HCT116 (cell line): ENCODE measurements around the gene PLA2G2E. TPM values are rescaled to one million over a fixed set of nuclear protein-coding genes. Genes with fewer than 3 reads are reported as not detected.

Experiments used
- ATAC-seq: fragments of 200-7000 bp; cut with Tn5 transposase; 2 replicates; pipeline ENCODE4 v1.9.1; 2020; ENCODE audit warnings: mild to moderate bottlenecking, moderate library complexity
- BruUV-seq: library from RNA; stranded (reverse); fragments of 400-500 nt; replicated peaks from 2 replicates; lab custom pipeline; 2021; lab: Mats Ljungman, UMichigan
- CTCF ChIA-PET: fragments of 300-600 bp; sonication (Branson Sonifier 250); formaldehyde crosslinking; loops from one replicate; lab custom pipeline; 2021; ENCODE audit warnings: antibody characterized with exemption; lab: Charles Lee
- POLR2A ChIA-PET: fragments of 300-600, 350-600 bp; sonication (Branson Sonifier 250); formaldehyde crosslinking; loops from one replicate; lab custom pipeline; 2021; ENCODE audit warnings: antibody characterized with exemption; lab: Charles Lee
- RAD21 ChIA-PET, 2 experiments: fragments of 300-600 bp; sonication (Branson Sonifier 250); formaldehyde crosslinking; loops; one replicate each; lab custom pipeline; 2023; ENCODE audit warnings: low total read pairs in 2 of 2; ENCODE audit not compliant: uncharacterized antibody in 2 of 2, unreplicated experiment in 2 of 2, low non-redundant PET in 1 of 2; lab: Charles Lee
- DNase-seq: peaks from one replicate; pipeline ENCODE4 v3.0.0-alpha.2; 2010; ENCODE audit warnings: low read depth, low spot score
- H2AFZ ChIP-seq: fragments of 200-600 bp; shearing (Covaris generic), sonication (generic); 2 replicates; pipeline ENCODE4 v1.6.1; 2017; ENCODE audit warnings: low read depth, mixed run types, mixed read lengths, antibody characterized with exemption, low read length; ENCODE audit not compliant: poor library complexity, severe bottlenecking
- H3K27ac ChIP-seq: 2 replicates; pipeline ENCODE4 v1.5.1; 2012; ENCODE audit warnings: low read depth, low read length
- H3K27me3 ChIP-seq: fragments of 200-600 bp; sonication (generic); 2 replicates; pipeline ENCODE4 v1.6.1; 2016; ENCODE audit warnings: mixed run types, low read length, mixed read lengths; ENCODE audit not compliant: insufficient read depth
- H3K36me3 ChIP-seq, 2 experiments: fragments of 200-500 bp in 1 of 2; fragments of 200-600 bp in 1 of 2; sonication (Bioruptor generic) in 1 of 2; sonication (generic) in 1 of 2; 2 replicates each; pipeline versions ENCODE4 v1.5.1 to v1.6.1; 2014 to 2016; ENCODE audit warnings: low read length in 2 of 2, inconsistent platforms in 1 of 2, mixed read lengths in 1 of 2, mixed run types in 1 of 2; ENCODE audit not compliant: insufficient read depth in 2 of 2, control insufficient read depth in 1 of 2
- H3K4me1 ChIP-seq, 2 experiments: fragments of 200-600 bp in 1 of 2; sonication (generic) in 1 of 2; 2 replicates each; pipeline versions ENCODE4 v1.5.1 to v1.6.1; 2012 to 2017; ENCODE audit warnings: low read length in 2 of 2, inconsistent platforms in 1 of 2, mild to moderate bottlenecking in 1 of 2, mixed read lengths in 1 of 2, mixed run types in 1 of 2, moderate library complexity in 1 of 2; ENCODE audit not compliant: insufficient read depth in 2 of 2, control insufficient read depth in 1 of 2
- H3K4me2 ChIP-seq: fragments of 200-600 bp; sonication (generic); 2 replicates; pipeline ENCODE4 v1.6.1; 2017; ENCODE audit warnings: mixed run types, low read length, mixed read lengths
- H3K4me3 ChIP-seq, 2 experiments: fragments of 200-600 bp in 1 of 2; sonication (generic) in 1 of 2; replicated peaks in 1 of 2; 2 replicates each; pipeline ENCODE4 v1.5.1; 2011 to 2016; ENCODE audit warnings: low read length in 2 of 2, control low read depth in 1 of 2, low read depth in 1 of 2, mild to moderate bottlenecking in 1 of 2, mixed read lengths in 1 of 2, mixed run types in 1 of 2
- H3K79me2 ChIP-seq: fragments of 200-600 bp; sonication (generic); 2 replicates; pipeline ENCODE4 v1.6.1; 2017; ENCODE audit warnings: mild to moderate bottlenecking, mixed run types, low read length, moderate library complexity, mixed read lengths; ENCODE audit not compliant: insufficient read depth
- H3K9ac ChIP-seq: fragments of 200-600 bp; sonication (generic); 2 replicates; pipeline ENCODE4 v1.6.1; 2016; ENCODE audit warnings: low read length, mixed read lengths
- H3K9me2 ChIP-seq: fragments of 200-600 bp; sonication (generic), shearing (Covaris generic); 2 replicates; pipeline ENCODE4 v1.6.1; 2017; ENCODE audit warnings: mixed run types, mild to moderate bottlenecking, moderate library complexity; ENCODE audit not compliant: insufficient read depth
- H3K9me3 ChIP-seq, 2 experiments: fragments of 200-500 bp in 1 of 2; fragments of 200-600 bp in 1 of 2; sonication (Bioruptor generic) in 1 of 2; sonication (generic) in 1 of 2; 2 replicates each; pipeline ENCODE4 v1.6.1; 2014 to 2017; ENCODE audit warnings: low read length in 2 of 2, mixed read lengths in 2 of 2, inconsistent platforms in 1 of 2, low read depth in 1 of 2, mild to moderate bottlenecking in 1 of 2, mixed run types in 1 of 2, moderate library complexity in 1 of 2; ENCODE audit not compliant: control insufficient read depth in 1 of 2, insufficient read depth in 1 of 2
- H4K20me1 ChIP-seq: fragments of 200-600 bp; sonication (generic), shearing (Covaris generic); 2 replicates; pipeline ENCODE4 v1.6.1; 2017; ENCODE audit warnings: mixed run types, mild to moderate bottlenecking, moderate library complexity; ENCODE audit not compliant: insufficient read depth
- CBX3 ChIP-seq: IDR thresholded peaks from 2 replicates; pipeline ENCODE4 v1.6.1; 2012; ENCODE audit warnings: low read depth
- CEBPB ChIP-seq: IDR thresholded peaks from 2 replicates; pipeline ENCODE4 v1.6.1; 2012; ENCODE audit warnings: low read depth
- EGR1 ChIP-seq: IDR thresholded peaks from 2 replicates; pipeline ENCODE4 v1.6.1; 2012; ENCODE audit warnings: low read depth
- ELF1 ChIP-seq: IDR thresholded peaks from 2 replicates; pipeline ENCODE4 v1.6.1; 2012; ENCODE audit warnings: low read depth, borderline replicate concordance
- EZH2 ChIP-seq: fragments of 200-600 bp; sonication (generic); IDR thresholded peaks from 2 replicates; pipeline ENCODE4 v1.6.1; 2017; ENCODE audit warnings: antibody characterized with exemption, mixed run types
- EZH2phosphoT487 ChIP-seq: fragments of 200-600 bp; IDR thresholded peaks from 2 replicates; pipeline ENCODE4 v1.6.1; 2018; ENCODE audit warnings: antibody characterized with exemption, borderline replicate concordance
- FOSL1 ChIP-seq: IDR thresholded peaks from 2 replicates; pipeline ENCODE4 v1.6.1; 2012; ENCODE audit warnings: low read depth
- JUND ChIP-seq: IDR thresholded peaks from 2 replicates; pipeline ENCODE4 v1.6.1; 2012
- POLR2A ChIP-seq: IDR thresholded peaks from 2 replicates; pipeline ENCODE4 v1.7.0; 2011; ENCODE audit warnings: borderline replicate concordance; ENCODE audit not compliant: insufficient read depth, insufficient read length; ENCODE audit errors: extremely low read depth
- POLR2AphosphoS5 ChIP-seq: IDR thresholded peaks from 2 replicates; pipeline ENCODE4 v1.6.1; 2011; ENCODE audit warnings: mild to moderate bottlenecking, low read depth, low read length, moderate library complexity
- RAD21 ChIP-seq: IDR thresholded peaks from 2 replicates; pipeline ENCODE4 v1.6.1; 2012; ENCODE audit warnings: low read depth, mild to moderate bottlenecking
- SIN3A ChIP-seq: IDR thresholded peaks from 2 replicates; pipeline ENCODE4 v1.6.1; 2012; ENCODE audit warnings: low read depth
- SP1 ChIP-seq: IDR thresholded peaks from 2 replicates; pipeline ENCODE4 v1.6.1; 2012; ENCODE audit warnings: low read depth
- SRF ChIP-seq: IDR thresholded peaks from 2 replicates; pipeline ENCODE4 v1.6.1; 2012; ENCODE audit warnings: low read depth
- TCF7L2 ChIP-seq: IDR thresholded peaks from 2 replicates; pipeline ENCODE4 v1.7.0; 2011; ENCODE audit warnings: borderline replicate concordance, inconsistent platforms; ENCODE audit not compliant: insufficient read depth, insufficient read length; ENCODE audit errors: extremely low read depth
- YY1 ChIP-seq: IDR thresholded peaks from 2 replicates; pipeline ENCODE4 v1.6.1; 2011; ENCODE audit warnings: low read length, low read depth, moderate library complexity, mild to moderate bottlenecking; ENCODE audit not compliant: insufficient replicate concordance; ENCODE audit errors: extremely low read depth
- ZFX ChIP-seq: fragments of 450-650 bp; IDR thresholded peaks from 2 replicates; pipeline ENCODE4 v1.6.1; 2017
- ZNF274 ChIP-seq: fragments of 200-500 bp; sonication (Bioruptor generic); IDR thresholded peaks from 2 replicates; pipeline ENCODE4 v1.6.1; 2014; ENCODE audit warnings: mild to moderate bottlenecking, low read depth, low read length, inconsistent platforms
- intact Hi-C: fragments of 100-400 bp; cut with micrococcal nuclease; formaldehyde crosslinking; loops from 2 replicates; pipeline ENCODE4 v1.10.0; 2022
- total RNA-seq: library from RNA; stranded (reverse); gene quantifications from one replicate; pipeline ENCODE4 v1.2.1, GENCODE V29; 2021; ENCODE audit not compliant: unreplicated experiment
- TF ChIP-seq, protein P1 (sequence below): IDR thresholded peaks from 2 replicates; pipeline ENCODE4 v1.6.1; 2012; ENCODE audit warnings: low read depth
- TF ChIP-seq, protein P2 (sequence below): IDR thresholded peaks from 2 replicates; pipeline ENCODE4 v1.6.1; 2012
- TF ChIP-seq, protein P3 (sequence below): IDR thresholded peaks from 2 replicates; pipeline ENCODE4 v1.6.1; 2012
- TF ChIP-seq, protein P4 (sequence below), 3 experiments: fragments of 200-600 bp in 1 of 3; sonication (generic) in 1 of 3; IDR thresholded peaks in 2 of 3; conservative IDR thresholded peaks in 1 of 3; 2 replicates each; pipeline ENCODE4 v1.5.1; 2012 to 2017; ENCODE audit warnings: low read depth in 2 of 3, low read length in 2 of 3, antibody characterized with exemption in 1 of 3, borderline replicate concordance in 1 of 3, control low read depth in 1 of 3, mild to moderate bottlenecking in 1 of 3, mixed read lengths in 1 of 3, mixed run types in 1 of 3, moderate library complexity in 1 of 3; ENCODE audit not compliant: insufficient read depth in 1 of 3

The PLA2G2E gene
- total RNA-seq, 1 experiment from 2014 or later, result not detected

DNA sequence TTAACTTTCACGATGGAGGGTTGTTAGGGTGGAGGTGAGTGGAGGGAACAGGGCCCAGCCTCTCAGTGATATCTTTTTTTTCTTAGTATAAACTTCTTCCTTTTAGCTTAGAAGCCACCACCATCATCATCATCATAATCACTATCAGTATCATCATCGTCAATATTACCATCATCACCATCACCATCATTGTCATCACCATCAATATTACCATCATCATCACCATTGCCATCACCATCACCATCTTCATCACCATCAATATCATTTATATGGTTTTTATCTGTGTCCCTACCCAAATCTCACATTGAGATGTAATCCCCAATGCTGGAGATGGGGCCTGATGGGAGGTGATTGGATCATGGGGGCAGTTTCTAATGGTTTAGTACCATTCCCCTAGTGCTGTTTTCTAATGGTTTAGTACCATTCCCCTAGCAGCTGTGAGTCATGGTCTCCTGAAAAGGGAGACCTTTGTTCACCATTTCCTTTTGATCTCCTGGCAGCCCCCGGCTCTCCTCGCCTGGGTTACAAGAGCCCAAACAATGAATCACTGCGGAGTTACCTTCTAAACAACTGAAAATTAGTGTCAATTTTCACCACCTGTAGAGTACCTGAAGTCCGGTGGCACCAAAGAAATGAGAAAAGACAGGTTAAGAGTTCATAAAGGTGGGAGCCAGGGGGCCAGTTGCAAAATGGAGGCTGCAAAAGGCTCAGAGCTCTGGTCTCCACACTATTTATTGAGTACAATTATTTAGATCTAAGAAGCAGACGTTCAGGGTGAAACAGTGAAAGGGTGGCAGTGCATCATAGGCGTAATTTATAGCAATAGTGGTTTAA lies 3.1 kb upstream of the PLA2G2E start:
- ChIA-PET CTCF (no interaction called here), POLR2A (no interaction called here), RAD21 (no interaction called here)
- Histone ChIP-seq H3K36me3 (no peaks in the 10 kb centered on the region), H3K27me3 (no peaks in the 10 kb centered on the region), H3K79me2 (no peaks in the 10 kb centered on the region), H3K9me2 (no peaks in the 10 kb centered on the region), H3K9ac (0 out of 2 replicates have a peak overlapping the region, but pooled peaks have one; percentile 7), H3K9me3 (peaks cover 8% of the 10 kb centered on the region in 2 experiments; a peak in 2 of 4 replicates), H4K20me1 (no peaks in the 10 kb centered on the region), H3K27ac (no peak overlapping the region), H3K4me2 (peak overlapping the region; percentile 66), H2AFZ (peak overlapping the region; percentile 32), H3K4me3 (no peak overlapping the region), H3K4me1 (peaks cover 27 to 58% of the 10 kb centered on the region in 2 experiments)
- intact Hi-C loops, result no loop called here
- no TSS peak for BruUV-seq
- DNase-seq (peak; percentile 74), ATAC-seq (peak; percentile 28)
- peak; percentile 78 for TF ChIP-seq TCF7L2
- peak; percentile 67; the same call in 1 of the 2 replicates for TF ChIP-seq FOSL1
- no peak for TF ChIP-seq ZFX
- peak; percentile 85 for TF ChIP-seq JUND
- TF ChIP-seq, protein P1, sequence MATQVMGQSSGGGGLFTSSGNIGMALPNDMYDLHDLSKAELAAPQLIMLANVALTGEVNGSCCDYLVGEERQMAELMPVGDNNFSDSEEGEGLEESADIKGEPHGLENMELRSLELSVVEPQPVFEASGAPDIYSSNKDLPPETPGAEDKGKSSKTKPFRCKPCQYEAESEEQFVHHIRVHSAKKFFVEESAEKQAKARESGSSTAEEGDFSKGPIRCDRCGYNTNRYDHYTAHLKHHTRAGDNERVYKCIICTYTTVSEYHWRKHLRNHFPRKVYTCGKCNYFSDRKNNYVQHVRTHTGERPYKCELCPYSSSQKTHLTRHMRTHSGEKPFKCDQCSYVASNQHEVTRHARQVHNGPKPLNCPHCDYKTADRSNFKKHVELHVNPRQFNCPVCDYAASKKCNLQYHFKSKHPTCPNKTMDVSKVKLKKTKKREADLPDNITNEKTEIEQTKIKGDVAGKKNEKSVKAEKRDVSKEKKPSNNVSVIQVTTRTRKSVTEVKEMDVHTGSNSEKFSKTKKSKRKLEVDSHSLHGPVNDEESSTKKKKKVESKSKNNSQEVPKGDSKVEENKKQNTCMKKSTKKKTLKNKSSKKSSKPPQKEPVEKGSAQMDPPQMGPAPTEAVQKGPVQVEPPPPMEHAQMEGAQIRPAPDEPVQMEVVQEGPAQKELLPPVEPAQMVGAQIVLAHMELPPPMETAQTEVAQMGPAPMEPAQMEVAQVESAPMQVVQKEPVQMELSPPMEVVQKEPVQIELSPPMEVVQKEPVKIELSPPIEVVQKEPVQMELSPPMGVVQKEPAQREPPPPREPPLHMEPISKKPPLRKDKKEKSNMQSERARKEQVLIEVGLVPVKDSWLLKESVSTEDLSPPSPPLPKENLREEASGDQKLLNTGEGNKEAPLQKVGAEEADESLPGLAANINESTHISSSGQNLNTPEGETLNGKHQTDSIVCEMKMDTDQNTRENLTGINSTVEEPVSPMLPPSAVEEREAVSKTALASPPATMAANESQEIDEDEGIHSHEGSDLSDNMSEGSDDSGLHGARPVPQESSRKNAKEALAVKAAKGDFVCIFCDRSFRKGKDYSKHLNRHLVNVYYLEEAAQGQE, result no peak
- TF ChIP-seq ZNF274, result no peak
- no peak for TF ChIP-seq SIN3A
- TF ChIP-seq, protein P2, sequence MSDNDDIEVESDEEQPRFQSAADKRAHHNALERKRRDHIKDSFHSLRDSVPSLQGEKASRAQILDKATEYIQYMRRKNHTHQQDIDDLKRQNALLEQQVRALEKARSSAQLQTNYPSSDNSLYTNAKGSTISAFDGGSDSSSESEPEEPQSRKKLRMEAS, result no peak
- no peak for TF ChIP-seq RAD21
- TF ChIP-seq, protein P3, sequence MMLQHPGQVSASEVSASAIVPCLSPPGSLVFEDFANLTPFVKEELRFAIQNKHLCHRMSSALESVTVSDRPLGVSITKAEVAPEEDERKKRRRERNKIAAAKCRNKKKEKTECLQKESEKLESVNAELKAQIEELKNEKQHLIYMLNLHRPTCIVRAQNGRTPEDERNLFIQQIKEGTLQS, result no peak
- TF ChIP-seq SRF, result peak; percentile 30; the same call in 1 of the 2 replicates
- no peak for TF ChIP-seq YY1
- TF ChIP-seq EZH2phosphoT487, result no peak
- TF ChIP-seq, protein P4, sequence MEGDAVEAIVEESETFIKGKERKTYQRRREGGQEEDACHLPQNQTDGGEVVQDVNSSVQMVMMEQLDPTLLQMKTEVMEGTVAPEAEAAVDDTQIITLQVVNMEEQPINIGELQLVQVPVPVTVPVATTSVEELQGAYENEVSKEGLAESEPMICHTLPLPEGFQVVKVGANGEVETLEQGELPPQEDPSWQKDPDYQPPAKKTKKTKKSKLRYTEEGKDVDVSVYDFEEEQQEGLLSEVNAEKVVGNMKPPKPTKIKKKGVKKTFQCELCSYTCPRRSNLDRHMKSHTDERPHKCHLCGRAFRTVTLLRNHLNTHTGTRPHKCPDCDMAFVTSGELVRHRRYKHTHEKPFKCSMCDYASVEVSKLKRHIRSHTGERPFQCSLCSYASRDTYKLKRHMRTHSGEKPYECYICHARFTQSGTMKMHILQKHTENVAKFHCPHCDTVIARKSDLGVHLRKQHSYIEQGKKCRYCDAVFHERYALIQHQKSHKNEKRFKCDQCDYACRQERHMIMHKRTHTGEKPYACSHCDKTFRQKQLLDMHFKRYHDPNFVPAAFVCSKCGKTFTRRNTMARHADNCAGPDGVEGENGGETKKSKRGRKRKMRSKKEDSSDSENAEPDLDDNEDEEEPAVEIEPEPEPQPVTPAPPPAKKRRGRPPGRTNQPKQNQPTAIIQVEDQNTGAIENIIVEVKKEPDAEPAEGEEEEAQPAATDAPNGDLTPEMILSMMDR (IDR thresholded peaks at IDR 0.05 in 2 of 3, conservative IDR thresholded peaks at IDR 0.05 in 1 of 3; ENCODE audit: borderline replicate concordance in 1 of 3, insufficient read depth in 1 of 3, low read depth in 2 of 3, low read length in 2 of 3), result no peak
- no peak; the same call in 1 of the 2 replicates for TF ChIP-seq CBX3
- TF ChIP-seq CEBPB, result peak; percentile 40; the same call in 1 of the 2 replicates
- no peak for TF ChIP-seq POLR2AphosphoS5
- TF ChIP-seq ELF1, result no peak
- TF ChIP-seq SP1, result peak; percentile 81
- TF ChIP-seq POLR2A, result no peak
- TF ChIP-seq EGR1, result no peak
- TF ChIP-seq EZH2, result no peak
